ENCODE data around the gene SPDYE6. TPM values are rescaled to one million over a fixed set of nuclear protein-coding genes. Genes with fewer than 3 reads are reported as not detected.
"Not testable (repeated sequence)": the region's sequence is repeated elsewhere in the genome, so short reads cannot be mapped to it uniquely, and the experiment has no call there.

SPDYE6 gene
- total and polyA plus RNA-seq, 7 donors: 0.23 TPM; not detected in 6

DNA sequence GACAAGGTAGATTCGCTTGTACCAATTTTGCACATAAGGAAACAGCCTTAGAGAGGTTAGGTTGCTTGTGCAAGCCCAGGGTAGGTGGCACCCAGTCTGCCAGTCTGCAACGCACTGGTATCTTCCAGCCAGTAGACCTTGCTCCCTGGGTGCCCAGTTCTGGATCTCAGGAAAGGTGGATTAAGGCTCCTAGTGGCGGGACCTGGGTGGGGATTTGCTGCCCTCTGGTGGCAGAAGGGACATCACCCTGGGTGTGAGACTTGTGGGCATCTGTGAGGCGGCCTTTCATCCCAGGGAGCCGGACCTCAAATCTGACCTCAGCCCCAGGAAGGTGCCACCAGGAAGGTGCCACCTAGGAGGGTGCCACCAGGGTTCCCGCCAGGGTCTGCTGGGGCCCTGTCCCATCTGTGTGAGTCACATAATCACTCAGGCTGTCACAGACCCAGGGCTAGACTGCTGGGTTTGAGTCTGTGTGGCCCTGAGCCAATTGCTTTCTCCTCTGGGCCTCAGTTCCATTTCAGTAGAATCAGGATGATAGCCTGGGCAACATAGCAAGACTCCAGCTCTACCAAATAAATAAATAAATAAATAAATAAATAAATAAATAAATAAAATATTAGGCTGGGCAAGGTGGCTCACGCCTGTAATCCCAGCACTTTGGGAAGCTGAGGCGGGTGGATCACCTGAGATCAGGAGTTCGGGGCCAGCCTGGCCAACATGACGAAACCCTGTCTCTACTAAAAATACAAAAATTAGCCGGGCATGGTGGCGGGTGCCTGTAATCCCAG is 34.6 kb upstream of the SPDYE6 start:
- Histone ChIP-seq H3K27me3 (no peaks in the 10 kb centered on the region), H3K27ac (no peak overlapping the region), H3K4me3 (no peak overlapping the region), H3K36me3 (peaks cover 0 to 10% (median 1%) of the 10 kb centered on the region in 4 donors), H3K9me3 (no peaks in the 10 kb centered on the region), H3K4me1 (peaks cover 0 to 5% (median 0%) of the 10 kb centered on the region in 4 donors)
- no peak for TF ChIP-seq POLR2A (IDR thresholded peaks at IDR 0.05)
- no peak for TF ChIP-seq POLR2AphosphoS5 (IDR thresholded peaks at IDR 0.05)
- TF ChIP-seq, protein P1, sequence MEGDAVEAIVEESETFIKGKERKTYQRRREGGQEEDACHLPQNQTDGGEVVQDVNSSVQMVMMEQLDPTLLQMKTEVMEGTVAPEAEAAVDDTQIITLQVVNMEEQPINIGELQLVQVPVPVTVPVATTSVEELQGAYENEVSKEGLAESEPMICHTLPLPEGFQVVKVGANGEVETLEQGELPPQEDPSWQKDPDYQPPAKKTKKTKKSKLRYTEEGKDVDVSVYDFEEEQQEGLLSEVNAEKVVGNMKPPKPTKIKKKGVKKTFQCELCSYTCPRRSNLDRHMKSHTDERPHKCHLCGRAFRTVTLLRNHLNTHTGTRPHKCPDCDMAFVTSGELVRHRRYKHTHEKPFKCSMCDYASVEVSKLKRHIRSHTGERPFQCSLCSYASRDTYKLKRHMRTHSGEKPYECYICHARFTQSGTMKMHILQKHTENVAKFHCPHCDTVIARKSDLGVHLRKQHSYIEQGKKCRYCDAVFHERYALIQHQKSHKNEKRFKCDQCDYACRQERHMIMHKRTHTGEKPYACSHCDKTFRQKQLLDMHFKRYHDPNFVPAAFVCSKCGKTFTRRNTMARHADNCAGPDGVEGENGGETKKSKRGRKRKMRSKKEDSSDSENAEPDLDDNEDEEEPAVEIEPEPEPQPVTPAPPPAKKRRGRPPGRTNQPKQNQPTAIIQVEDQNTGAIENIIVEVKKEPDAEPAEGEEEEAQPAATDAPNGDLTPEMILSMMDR (IDR thresholded peaks at IDR 0.05): peak; percentile 81 to 93 (median 91)
- no peak for TF ChIP-seq EP300 (IDR thresholded peaks at IDR 0.05)
- DNase-seq: peak; percentile 88
- intact Hi-C loops (cut with DNase I): loop anchor here (1.0 to 5.0 kb wide), 2 partner anchors 111 to 849 kb away; no protein-coding TSS in a partner anchor
- 61 to 73% methylated on average over 12 of the region's 12 CpGs for WGBS, 2 donors

DNA sequence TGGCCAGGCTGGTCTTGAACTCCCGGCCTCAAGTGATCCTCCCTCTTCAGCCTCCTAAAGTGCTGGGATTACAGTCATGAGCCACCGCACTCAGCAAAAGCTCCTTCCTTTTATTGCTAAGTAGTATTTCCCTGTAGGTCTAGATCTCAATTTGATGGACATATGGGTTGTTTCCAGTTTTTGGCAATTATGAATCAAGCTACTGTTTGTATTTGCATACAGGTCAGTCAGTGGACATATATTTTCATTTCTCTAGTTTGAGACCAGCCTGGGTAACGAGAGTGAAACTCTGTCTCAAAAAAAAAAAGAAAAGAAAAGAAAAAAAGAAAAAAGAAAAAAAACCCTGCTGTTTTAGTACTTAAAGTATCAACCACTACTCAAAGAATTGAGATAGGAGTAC is 33.6 kb upstream of the SPDYE6 start:
- Histone ChIP-seq H3K4me1 (no peaks in the 10 kb centered on the region), H3K27me3 (no peaks in the 10 kb centered on the region), H3K27ac (no peak overlapping the region), H3K36me3 (peaks cover 0 to 19% (median 1%) of the 10 kb centered on the region in 4 donors), H3K4me3 (no peak overlapping the region), H3K9me3 (no peaks in the 10 kb centered on the region)
- TF ChIP-seq POLR2A (IDR thresholded peaks at IDR 0.05) (no peak), POLR2AphosphoS5 (IDR thresholded peaks at IDR 0.05) (no peak), EP300 (IDR thresholded peaks at IDR 0.05) (no peak)
- TF ChIP-seq, protein P1 (IDR thresholded peaks at IDR 0.05): no peak
- DNase-seq: no peak
- intact Hi-C loops (cut with DNase I): loop anchor here (1.0 to 5.0 kb wide), 2 partner anchors 110 to 848 kb away; no protein-coding TSS in a partner anchor
- WGBS, 2 donors: 88 to 90% methylated on average over 3 of the region's 3 CpGs

GRCh38 chr7:102387064-102387463 is 30.8 kb upstream of the SPDYE6 start:
- Histone ChIP-seq H3K27me3 (no peaks in the 10 kb centered on the region), H3K4me1 (no peaks in the 10 kb centered on the region), H3K9me3 (no peaks in the 10 kb centered on the region), H3K27ac (no peak overlapping the region), H3K4me3 (no peak overlapping the region), H3K36me3 (peaks cover 0 to 32% (median 1%) of the 10 kb centered on the region in 4 donors)
- no peak for TF ChIP-seq POLR2AphosphoS5 (IDR thresholded peaks at IDR 0.05)
- no peak for TF ChIP-seq POLR2A (IDR thresholded peaks at IDR 0.05)
- TF ChIP-seq, protein P1 (IDR thresholded peaks at IDR 0.05): no peak
- TF ChIP-seq EP300 (IDR thresholded peaks at IDR 0.05): no peak
- WGBS, 2 donors: 95 to 97% methylated on average over 6 of the region's 6 CpGs
- intact Hi-C loops (cut with DNase I): no loop called here
- DNase-seq: no peak

DNA sequence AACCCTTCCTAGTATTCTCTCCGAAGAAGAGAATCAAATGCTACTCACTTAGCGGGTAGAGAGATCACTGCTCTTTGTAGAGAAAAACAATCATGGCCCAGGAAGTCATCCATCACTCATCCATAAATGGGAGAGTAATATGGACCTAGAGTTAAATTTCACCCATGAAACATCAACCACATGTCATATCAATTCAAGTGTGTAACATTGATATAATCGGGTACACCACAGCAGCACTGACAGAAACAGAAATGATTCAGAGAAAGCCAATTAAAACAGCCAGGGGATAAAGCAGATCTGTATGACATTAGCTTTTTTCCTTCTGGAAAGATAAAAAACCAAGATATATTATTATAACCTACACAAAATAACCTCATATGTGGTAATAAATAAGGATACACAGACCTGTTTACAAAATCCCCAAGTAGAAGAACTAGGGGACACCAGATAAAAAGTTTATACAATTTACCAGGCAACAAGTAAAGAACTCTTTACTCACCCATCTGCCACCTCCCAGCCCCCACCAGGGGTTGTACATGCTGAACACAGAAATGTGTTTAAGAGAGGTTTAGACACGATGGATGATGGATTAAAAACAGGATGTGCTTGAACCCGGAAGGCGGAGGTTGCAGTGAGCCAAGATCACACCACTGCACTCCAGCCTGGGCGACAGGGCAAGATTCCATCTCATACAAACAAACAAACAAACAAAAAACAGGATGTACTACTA is 25.6 kb upstream of the SPDYE6 start:
- H3K27me3 ChIP-seq; DNase-seq; H3K9me3 ChIP-seq; H3K27ac ChIP-seq; H3K4me3 ChIP-seq; intact Hi-C loops (cut with DNase I); H3K4me1 ChIP-seq: not testable (repeated sequence)
- WGBS, 2 donors: 87 to 94% methylated on average over 6 of the region's 7 CpGs
- H3K36me3 ChIP-seq: peaks cover 4 to 80% (median 15%) of the 10 kb centered on the region in 4 donors

DNA sequence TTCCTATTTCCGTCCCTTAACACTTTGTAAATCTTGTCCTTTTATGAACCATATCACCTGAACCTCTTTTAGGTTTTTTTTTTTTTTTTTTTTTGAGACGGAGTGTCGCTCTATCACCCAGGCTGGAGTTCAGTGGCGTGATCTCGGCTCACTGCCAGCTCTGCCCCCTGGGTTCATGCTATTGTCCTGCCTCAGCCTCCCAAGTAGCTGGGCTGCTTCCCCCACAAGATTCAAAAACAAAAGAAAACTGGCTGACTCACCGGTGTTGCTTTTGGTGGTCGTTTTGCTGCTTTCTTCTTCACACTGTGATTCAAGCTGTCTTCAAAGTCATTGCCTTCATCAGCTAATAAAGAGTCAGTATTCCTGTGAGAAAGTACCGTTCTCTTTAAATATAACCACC is 24.6 kb upstream of the SPDYE6 start:
- intact Hi-C loops (cut with DNase I); DNase-seq: not testable (repeated sequence)

More for the DNA sequence above, 24.6 kb upstream of the SPDYE6 start:
- H3K27me3 ChIP-seq, H3K4me1 ChIP-seq, H3K4me3 ChIP-seq, H3K9me3 ChIP-seq, H3K27ac ChIP-seq: not testable (repeated sequence)
- WGBS, 2 donors: 89 to 93% methylated on average over 8 of the region's 8 CpGs
- peaks cover 4 to 82% (median 15%) of the 10 kb centered on the region in 4 donors for H3K36me3 ChIP-seq
